Measurements from ENCODE around the gene SLC39A3.

SLC39A3 gene

GRCh38 chr19:2747349-2747748 lies 7.5 kb upstream of the SLC39A3 start:
- no peak for DNase-seq (ENCODE audit: low read depth)

GRCh38 chr19:2744113-2744512 lies 4.3 kb upstream of the SLC39A3 start:
- no peak for DNase-seq (ENCODE audit: low read depth)

- no peak for DNase-seq (ENCODE audit: low read depth)
Measured at GRCh38 chr19:2743099-2743498, 3.3 kb upstream of the SLC39A3 start.

- DNase-seq (ENCODE audit: low read depth) = no peak
Measured at GRCh38 chr19:2740314-2740656, 468 bp upstream of the SLC39A3 start.

GRCh38 chr19:2736550-2737190 lies 3.1 kb downstream of the SLC39A3 start:
- no peak for DNase-seq (ENCODE audit: low read depth)

GRCh38 chr19:2735374-2735773 lies 4.4 kb downstream of the SLC39A3 start:
- DNase-seq (ENCODE audit: low read depth) = no peak

GRCh38 chr19:2734589-2735288 lies 5.1 kb downstream of the SLC39A3 start:
- no peak for DNase-seq (ENCODE audit: low read depth)

GRCh38 chr19:2733930-2734588 lies 5.8 kb downstream of the SLC39A3 start:
- no peak for DNase-seq (ENCODE audit: low read depth)

- DNase-seq (ENCODE audit: low read depth) = no peak
Measured at GRCh38 chr19:2732883-2733282, 6.9 kb downstream of the SLC39A3 start.

GRCh38 chr19:2732157-2732725 lies 7.6 kb downstream of the SLC39A3 start:
- no peak for DNase-seq (ENCODE audit: low read depth)

GRCh38 chr19:2731181-2731995 lies 8.4 kb downstream of the SLC39A3 start:
- no peak for DNase-seq (ENCODE audit: low read depth)

GRCh38 chr19:2729943-2730818 lies 9.6 kb downstream of the SLC39A3 start:
- DNase-seq (ENCODE audit: low read depth) = no peak

- DNase-seq (ENCODE audit: low read depth) = no peak
Measured at GRCh38 chr19:2728783-2729387, 10.9 kb downstream of the SLC39A3 start.

GRCh38 chr19:2727640-2727944 lies 12.2 kb downstream of the SLC39A3 start:
- no peak for DNase-seq (ENCODE audit: low read depth)

GRCh38 chr19:2726904-2727639 lies 12.7 kb downstream of the SLC39A3 start:
- DNase-seq (ENCODE audit: low read depth) = no peak

- DNase-seq (ENCODE audit: low read depth) = no peak
Measured at GRCh38 chr19:2726160-2726855, 13.5 kb downstream of the SLC39A3 start.

- no peak for DNase-seq (ENCODE audit: low read depth)
Measured at GRCh38 chr19:2724148-2724557, 15.7 kb downstream of the SLC39A3 start.

- DNase-seq (ENCODE audit: low read depth) = no peak
Measured at GRCh38 chr19:2723747-2724146, 16.1 kb downstream of the SLC39A3 start.

- DNase-seq (ENCODE audit: low read depth) = no peak
Measured at GRCh38 chr19:2723345-2723715, 16.5 kb downstream of the SLC39A3 start.

Data from EH (cell line).